ENCODE measurements around the gene RARG.

The RARG gene

DNA sequence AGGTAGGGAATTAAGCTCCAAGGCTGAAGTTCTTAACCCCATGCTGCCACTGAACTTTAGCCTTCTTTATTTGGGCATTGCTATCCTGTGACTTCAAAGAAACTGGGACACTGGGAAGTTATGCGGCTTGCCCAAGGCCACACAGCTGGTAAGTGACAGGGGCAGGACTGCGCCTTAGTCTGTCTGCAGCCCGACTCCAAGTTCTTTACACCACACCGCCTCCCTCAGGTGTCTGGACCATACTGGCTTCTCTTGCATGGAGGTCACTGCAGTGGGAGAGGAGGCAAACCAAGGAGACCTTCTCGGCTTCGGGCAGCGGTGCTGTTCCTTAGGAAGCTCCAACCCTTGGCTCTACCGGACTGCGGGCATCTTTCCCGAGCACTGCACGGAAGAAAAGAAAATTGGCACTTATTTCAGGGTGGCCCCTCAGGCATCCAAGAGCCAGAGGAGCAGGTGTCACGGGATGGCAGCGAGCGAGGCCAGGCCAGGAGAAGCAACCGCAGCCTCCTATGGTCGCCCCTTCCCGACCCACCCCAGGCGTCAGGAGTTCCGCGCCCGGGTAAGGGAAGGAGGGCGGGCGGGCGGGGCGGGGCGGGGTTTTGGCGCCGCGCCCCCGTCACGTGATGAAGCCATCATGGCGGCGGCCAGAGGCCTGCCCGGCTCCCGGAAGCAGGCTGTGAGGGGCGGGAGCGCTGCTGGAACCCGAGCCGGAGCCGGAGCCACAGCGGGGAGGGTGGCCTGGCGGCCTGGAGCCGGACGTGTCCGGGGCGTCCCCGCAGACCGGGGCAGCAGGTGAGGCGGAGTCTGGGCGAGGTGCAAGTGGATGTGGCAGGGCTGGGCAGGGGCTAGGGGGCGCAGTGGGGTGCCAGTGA is 19.7 kb upstream of the RARG start:
- Histone ChIP-seq H3K36me3 (ENCODE audit: control insufficient read depth, insufficient read depth, low read length) (no peaks in the 10 kb centered on the region), H3K9me3 (ENCODE audit: control insufficient read depth, low read length) (no peaks in the 10 kb centered on the region), H3K9ac (peak overlapping the region; percentile 89), H3K27me3 (ENCODE audit: control insufficient read depth, insufficient read depth, low read length) (no peaks in the 10 kb centered on the region), H3K27ac (peak overlapping the region; percentile 89), H3K4me2 (ENCODE audit: low read length) (peak overlapping the region; percentile 95), H3K4me3 (ENCODE audit: low read depth, low read length) (peak overlapping the region; percentile 82), H2AFZ (peak overlapping the region; percentile 99), H3K4me1 (peaks cover 9% of the 10 kb centered on the region), H3K79me2 (no peaks in the 10 kb centered on the region)
- TF ChIP-seq, protein P1, sequence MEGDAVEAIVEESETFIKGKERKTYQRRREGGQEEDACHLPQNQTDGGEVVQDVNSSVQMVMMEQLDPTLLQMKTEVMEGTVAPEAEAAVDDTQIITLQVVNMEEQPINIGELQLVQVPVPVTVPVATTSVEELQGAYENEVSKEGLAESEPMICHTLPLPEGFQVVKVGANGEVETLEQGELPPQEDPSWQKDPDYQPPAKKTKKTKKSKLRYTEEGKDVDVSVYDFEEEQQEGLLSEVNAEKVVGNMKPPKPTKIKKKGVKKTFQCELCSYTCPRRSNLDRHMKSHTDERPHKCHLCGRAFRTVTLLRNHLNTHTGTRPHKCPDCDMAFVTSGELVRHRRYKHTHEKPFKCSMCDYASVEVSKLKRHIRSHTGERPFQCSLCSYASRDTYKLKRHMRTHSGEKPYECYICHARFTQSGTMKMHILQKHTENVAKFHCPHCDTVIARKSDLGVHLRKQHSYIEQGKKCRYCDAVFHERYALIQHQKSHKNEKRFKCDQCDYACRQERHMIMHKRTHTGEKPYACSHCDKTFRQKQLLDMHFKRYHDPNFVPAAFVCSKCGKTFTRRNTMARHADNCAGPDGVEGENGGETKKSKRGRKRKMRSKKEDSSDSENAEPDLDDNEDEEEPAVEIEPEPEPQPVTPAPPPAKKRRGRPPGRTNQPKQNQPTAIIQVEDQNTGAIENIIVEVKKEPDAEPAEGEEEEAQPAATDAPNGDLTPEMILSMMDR (IDR thresholded peaks at IDR 0.05), result peak; percentile 34

DNA sequence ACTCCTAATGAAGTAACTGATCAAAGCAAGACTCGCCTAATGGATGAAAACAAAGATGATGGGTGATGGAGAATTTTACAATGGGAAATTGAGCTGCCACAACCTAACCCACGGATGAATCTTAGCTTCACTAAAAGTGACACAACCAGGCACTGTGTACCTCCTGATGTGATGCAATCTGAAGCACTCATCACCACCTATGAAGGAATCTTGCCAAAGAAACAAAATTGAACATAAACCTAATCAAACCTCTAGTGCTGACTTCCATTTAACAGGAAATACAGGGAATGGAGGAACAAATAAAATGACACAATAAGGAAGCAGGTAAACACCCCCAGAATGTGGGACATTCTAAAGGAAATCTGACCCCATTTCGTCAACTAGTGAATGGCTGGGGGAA is 13.3 kb upstream of the RARG start:
- H3K27ac ChIP-seq, result no peak overlapping the region

DNA sequence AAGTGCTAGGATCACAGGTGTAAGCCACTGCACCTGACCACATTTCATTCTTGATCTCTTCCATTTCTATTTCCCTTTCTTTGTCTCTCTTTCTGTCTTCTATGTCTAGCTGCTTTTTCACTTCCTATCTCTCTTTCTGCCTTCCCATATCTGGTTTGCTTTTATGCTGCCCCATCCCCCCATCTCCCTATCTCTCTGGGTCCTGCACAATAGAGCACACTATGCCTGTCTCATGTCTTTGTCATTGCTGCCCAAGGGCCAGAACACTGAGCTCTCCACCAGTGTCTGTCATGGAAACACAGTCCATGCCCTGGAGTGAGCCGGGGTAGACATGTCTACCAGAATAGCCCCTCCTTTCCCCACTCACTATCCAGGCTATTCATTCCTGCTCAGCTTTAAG is 12.3 kb upstream of the RARG start:
- Histone ChIP-seq H3K4me2 (ENCODE audit: low read length) (no peak overlapping the region), H3K27ac (no peak overlapping the region)
- TF ChIP-seq, protein P1 (IDR thresholded peaks at IDR 0.05), result no peak

More for the DNA sequence above, 13.3 kb upstream of the RARG start:
- Histone ChIP-seq H2AFZ (no peak overlapping the region), H3K9ac (no peak overlapping the region), H3K4me3 (ENCODE audit: low read depth, low read length) (no peak overlapping the region), H3K79me2 (no peaks in the 10 kb centered on the region), H3K27me3 (ENCODE audit: control insufficient read depth, insufficient read depth, low read length) (no peaks in the 10 kb centered on the region), H3K9me3 (ENCODE audit: control insufficient read depth, low read length) (no peaks in the 10 kb centered on the region), H3K4me1 (no peaks in the 10 kb centered on the region), H3K4me2 (ENCODE audit: low read length) (no peak overlapping the region), H3K36me3 (ENCODE audit: control insufficient read depth, insufficient read depth, low read length) (no peaks in the 10 kb centered on the region)
- TF ChIP-seq, protein P1 (IDR thresholded peaks at IDR 0.05), result no peak

DNA sequence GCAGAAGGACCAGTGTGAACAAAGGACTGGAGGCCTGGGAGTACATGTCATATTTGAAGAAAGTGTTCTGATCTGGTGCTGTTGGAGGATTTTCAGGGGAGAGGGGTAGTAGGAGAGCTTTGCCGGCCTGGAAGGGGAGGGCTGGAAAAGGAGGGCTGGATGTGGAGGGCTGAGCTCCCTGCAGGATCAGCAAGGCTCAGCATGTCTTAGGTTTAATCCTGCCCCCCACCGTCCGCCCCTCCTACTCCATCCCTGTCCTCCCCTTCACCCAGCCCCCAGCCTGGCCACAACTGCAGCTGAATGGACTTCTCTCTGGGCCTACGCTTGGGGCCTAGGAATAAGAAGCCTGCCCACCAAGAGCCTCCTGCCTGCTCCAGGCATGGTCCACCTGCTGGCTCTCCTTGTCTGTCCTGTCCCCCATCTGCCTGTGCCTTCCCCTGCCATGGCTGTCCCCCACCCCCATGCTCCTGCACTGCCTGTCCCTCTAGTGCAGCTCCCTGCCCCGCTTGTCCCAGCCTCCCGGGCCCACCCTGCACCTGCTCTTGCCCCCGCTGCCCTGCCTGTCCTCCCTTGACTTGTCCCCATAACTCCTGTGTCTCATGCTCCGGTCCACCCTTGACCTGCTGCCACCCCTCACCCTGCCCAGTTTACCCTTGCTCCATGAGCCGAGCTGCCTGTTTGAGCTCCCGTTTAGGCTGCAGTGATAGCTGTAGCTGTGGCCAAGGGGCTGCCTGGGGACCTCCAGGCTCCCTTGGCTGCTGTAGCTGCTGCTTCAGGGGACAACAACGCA is 9.8 kb upstream of the RARG start:
- Histone ChIP-seq H3K27ac (no peak overlapping the region), H3K27me3 (ENCODE audit: control insufficient read depth, insufficient read depth, low read length) (no peaks in the 10 kb centered on the region), H2AFZ (no peak overlapping the region), H3K4me2 (ENCODE audit: low read length) (no peak overlapping the region), H3K4me1 (no peaks in the 10 kb centered on the region), H3K36me3 (ENCODE audit: control insufficient read depth, insufficient read depth, low read length) (no peaks in the 10 kb centered on the region), H3K9ac (no peak overlapping the region), H3K79me2 (no peaks in the 10 kb centered on the region), H3K9me3 (ENCODE audit: control insufficient read depth, low read length) (no peaks in the 10 kb centered on the region), H3K4me3 (ENCODE audit: low read depth, low read length) (no peak overlapping the region)
- TF ChIP-seq, protein P1 (IDR thresholded peaks at IDR 0.05), result no peak

More for the DNA sequence above, 12.3 kb upstream of the RARG start:
- Histone ChIP-seq H3K4me1 (no peaks in the 10 kb centered on the region), H3K4me3 (ENCODE audit: low read depth, low read length) (no peak overlapping the region), H3K9me3 (ENCODE audit: control insufficient read depth, low read length) (no peaks in the 10 kb centered on the region), H3K9ac (no peak overlapping the region), H2AFZ (no peak overlapping the region), H3K36me3 (ENCODE audit: control insufficient read depth, insufficient read depth, low read length) (no peaks in the 10 kb centered on the region), H3K27me3 (ENCODE audit: control insufficient read depth, insufficient read depth, low read length) (no peaks in the 10 kb centered on the region), H3K79me2 (no peaks in the 10 kb centered on the region)

Measured in parathyroid adenoma (tissue), 2 donors.